Measurements from ENCODE around the gene GLB1L. TPM values are rescaled to one million over a fixed set of nuclear protein-coding genes. Genes with fewer than 3 reads are reported as not detected.

GLB1L gene
- total RNA-seq, 1 donor from 2014 or later, result 8.8 TPM

- DNase-seq (ENCODE audit: extremely low spot score, unreplicated experiment), result no peak
- Mint-ChIP-seq H3K36me3 (ENCODE audit: unreplicated experiment) (peaks cover 22% of the 10 kb centered on the region), H3K27me3 (ENCODE audit: unreplicated experiment) (no peaks in the 10 kb centered on the region), H3K4me3 (ENCODE audit: unreplicated experiment) (no peak overlapping the region), H3K4me1 (ENCODE audit: unreplicated experiment) (peaks cover 24% of the 10 kb centered on the region), H3K27ac (ENCODE audit: unreplicated experiment) (no peak overlapping the region), H3K9me3 (ENCODE audit: unreplicated experiment) (no peaks in the 10 kb centered on the region)
- no peak for TF ChIP-seq CTCF (IDR thresholded peaks at IDR 0.05)
Measured at GRCh38 chr2:219213026-219213415, 32.2 kb downstream of the GLB1L start.

GRCh38 chr2:219210886-219211362, 34.3 kb downstream of the GLB1L start:
- Mint-ChIP-seq H3K27ac (ENCODE audit: unreplicated experiment) (no peak overlapping the region), H3K4me3 (ENCODE audit: unreplicated experiment) (no peak overlapping the region), H3K27me3 (ENCODE audit: unreplicated experiment) (no peaks in the 10 kb centered on the region), H3K36me3 (ENCODE audit: unreplicated experiment) (peaks cover 22% of the 10 kb centered on the region), H3K4me1 (ENCODE audit: unreplicated experiment) (peaks cover 25% of the 10 kb centered on the region), H3K9me3 (ENCODE audit: unreplicated experiment) (no peaks in the 10 kb centered on the region)
- no peak for DNase-seq (ENCODE audit: extremely low spot score, unreplicated experiment)
- TF ChIP-seq CTCF (IDR thresholded peaks at IDR 0.05), result no peak

- no peak for DNase-seq (ENCODE audit: extremely low spot score, unreplicated experiment)
Measured at GRCh38 chr2:219210196-219210885, 34.9 kb downstream of the GLB1L start.

GRCh38 chr2:219209236-219210195, 35.7 kb downstream of the GLB1L start:
- no peak overlapping the region for H3K4me3 Mint-ChIP-seq (ENCODE audit: unreplicated experiment)
- TF ChIP-seq CTCF (IDR thresholded peaks at IDR 0.05), result no peak

More at GRCh38 chr2:219210196-219210885, 34.9 kb downstream of the GLB1L start:
- H3K4me3 Mint-ChIP-seq (ENCODE audit: unreplicated experiment), result no peak overlapping the region
- H3K36me3 Mint-ChIP-seq (ENCODE audit: unreplicated experiment), result peaks cover 22% of the 10 kb centered on the region
- peaks cover 25% of the 10 kb centered on the region for H3K4me1 Mint-ChIP-seq (ENCODE audit: unreplicated experiment)
- no peaks in the 10 kb centered on the region for H3K9me3 Mint-ChIP-seq (ENCODE audit: unreplicated experiment)
- no peaks in the 10 kb centered on the region for H3K27me3 Mint-ChIP-seq (ENCODE audit: unreplicated experiment)
- no peak overlapping the region for H3K27ac Mint-ChIP-seq (ENCODE audit: unreplicated experiment)
- TF ChIP-seq CTCF (IDR thresholded peaks at IDR 0.05), result no peak

More at GRCh38 chr2:219209236-219210195, 35.7 kb downstream of the GLB1L start:
- H3K27ac Mint-ChIP-seq (ENCODE audit: unreplicated experiment), result no peak overlapping the region
- H3K4me1 Mint-ChIP-seq (ENCODE audit: unreplicated experiment), result peaks cover 25% of the 10 kb centered on the region
- H3K36me3 Mint-ChIP-seq (ENCODE audit: unreplicated experiment), result peaks cover 17% of the 10 kb centered on the region
- DNase-seq (ENCODE audit: extremely low spot score, unreplicated experiment), result no peak
- H3K27me3 Mint-ChIP-seq (ENCODE audit: unreplicated experiment), result no peaks in the 10 kb centered on the region
- no peaks in the 10 kb centered on the region for H3K9me3 Mint-ChIP-seq (ENCODE audit: unreplicated experiment)

Data from osteocyte (in vitro differentiated cells).